ENCODE results near the gene GRIFIN. TPM values are rescaled to one million over a fixed set of nuclear protein-coding genes. Genes with fewer than 3 reads are reported as not detected.

Gene GRIFIN
- total RNA-seq, 1 donor from 2014 or later: not detected

- Mint-ChIP-seq H3K27me3 (no peaks in the 10 kb centered on the region), H3K36me3 (ENCODE audit: low read depth) (no peaks in the 10 kb centered on the region), H3K9me3 (no peaks in the 10 kb centered on the region), H3K4me1 (no peaks in the 10 kb centered on the region), H3K4me3 (no peak overlapping the region), H3K27ac (no peak overlapping the region)
- DNase-seq (no peak), ATAC-seq (ENCODE audit: low read depth) (no peak)
- intact Hi-C loops (cut with micrococcal nuclease): no loop called here
- CTCF ChIA-PET: interaction anchor here (0.9 to 1.8 kb wide), 3 partner anchors 14 to 187 kb away, joined by 3 to 6 read pairs (median 3); no protein-coding TSS in a partner anchor
- POLR2A ChIA-PET: interaction anchor here (0.9 kb wide), 1 partner anchor 28 kb away, joined by 5 read pairs; no protein-coding TSS in a partner anchor
- TF ChIP-seq CTCF (IDR thresholded peaks at IDR 0.05): no peak
These were observed 7.3 kb upstream of the GRIFIN start for GRCh38 chr7:2483494-2483893.

- H3K9me3 Mint-ChIP-seq: no peaks in the 10 kb centered on the region
- no peaks in the 10 kb centered on the region for H3K27me3 Mint-ChIP-seq
- H3K27ac Mint-ChIP-seq: no peak overlapping the region
- H3K36me3 Mint-ChIP-seq (ENCODE audit: low read depth): no peaks in the 10 kb centered on the region
- no peak for DNase-seq
- no peaks in the 10 kb centered on the region for H3K4me1 Mint-ChIP-seq
- CTCF ChIA-PET: interaction anchor here (0.9 to 1.8 kb wide), 3 partner anchors 14 to 188 kb away, joined by 3 to 6 read pairs (median 3); no protein-coding TSS in a partner anchor
- intact Hi-C loops (cut with micrococcal nuclease): no loop called here
- TF ChIP-seq CTCF (IDR thresholded peaks at IDR 0.05): no peak
- H3K4me3 Mint-ChIP-seq: no peak overlapping the region
- ATAC-seq (ENCODE audit: low read depth): no peak
- POLR2A ChIA-PET: no interaction called here
These were observed 6.7 kb upstream of the GRIFIN start for GRCh38 chr7:2482725-2483451.

- Mint-ChIP-seq H3K4me1 (peaks cover 11% of the 10 kb centered on the region), H3K27me3 (no peaks in the 10 kb centered on the region), H3K27ac (no peak overlapping the region), H3K4me3 (no peak overlapping the region), H3K9me3 (no peaks in the 10 kb centered on the region), H3K36me3 (ENCODE audit: low read depth) (no peaks in the 10 kb centered on the region)
- POLR2A ChIA-PET: no interaction called here
- intact Hi-C loops (cut with micrococcal nuclease): no loop called here
- DNase-seq (no peak), ATAC-seq (ENCODE audit: low read depth) (no peak)
- CTCF ChIA-PET: interaction anchor here (2.4 kb wide), 1 partner anchor 200 kb away, joined by 9 read pairs; no protein-coding TSS in a partner anchor
- TF ChIP-seq CTCF (IDR thresholded peaks at IDR 0.05): no peak
These were observed 5.0 kb upstream of the GRIFIN start for GRCh38 chr7:2481195-2481594.

GRCh38 chr7:2480070-2480408 lies 3.8 kb upstream of the GRIFIN start:
- TF ChIP-seq CTCF (IDR thresholded peaks at IDR 0.05): no peak
- ChIA-PET POLR2A (no interaction called here), CTCF (interaction anchor here (1.0 to 2.4 kb wide), 2 partner anchors 10 to 201 kb away, joined by 3 to 9 read pairs; no protein-coding TSS in a partner anchor)
- H3K36me3 Mint-ChIP-seq (ENCODE audit: low read depth): no peaks in the 10 kb centered on the region
- H3K4me3 Mint-ChIP-seq: no peak overlapping the region
- ATAC-seq (ENCODE audit: low read depth) (no peak), DNase-seq (no peak)
- intact Hi-C loops (cut with micrococcal nuclease): no loop called here
- peaks cover 11% of the 10 kb centered on the region for H3K4me1 Mint-ChIP-seq
- no peak overlapping the region for H3K27ac Mint-ChIP-seq
- no peaks in the 10 kb centered on the region for H3K9me3 Mint-ChIP-seq
- no peaks in the 10 kb centered on the region for H3K27me3 Mint-ChIP-seq

GRCh38 chr7:2479276-2480069 lies 3.3 kb upstream of the GRIFIN start:
- ChIA-PET CTCF (interaction anchor here (1.0 to 2.4 kb wide), 3 partner anchors 10 to 231 kb away, joined by 3 to 9 read pairs (median 4); no protein-coding TSS in a partner anchor), POLR2A (interaction anchor here (1.7 kb wide), 1 partner anchor 50 kb away, joined by 11 read pairs; no protein-coding TSS in a partner anchor)
- Mint-ChIP-seq H3K4me3 (no peak overlapping the region), H3K27ac (no peak overlapping the region), H3K4me1 (peaks cover 11% of the 10 kb centered on the region), H3K36me3 (ENCODE audit: low read depth) (no peaks in the 10 kb centered on the region), H3K27me3 (no peaks in the 10 kb centered on the region), H3K9me3 (no peaks in the 10 kb centered on the region)
- no peak for TF ChIP-seq CTCF (IDR thresholded peaks at IDR 0.05)
- DNase-seq (no peak), ATAC-seq (ENCODE audit: low read depth) (no peak)
- intact Hi-C loops (cut with micrococcal nuclease): no loop called here

Measured in activated B cell treated with CpG ODN at 0.5 μM for 24 hours (primary cell).